RWPE2 (cell line): ENCODE data around the gene COX19.

Source experiments
- ATAC-seq: fragments of 200-7000 bp; cut with Tn5 transposase; 3 replicates; pipeline ENCODE4 v1.9.1; 2021; ENCODE audit warnings: low read depth
- DNase-seq: peaks from one replicate; pipeline ENCODE4 v3.0.0-alpha.2; 2020; ENCODE audit warnings: low spot score
- H3K27ac ChIP-seq: fragments of 450-650 bp; 2 replicates; pipeline ENCODE4 v1.5.1; 2017; ENCODE audit warnings: mild to moderate bottlenecking; ENCODE audit not compliant: poor library complexity, severe bottlenecking
- H3K27me3 ChIP-seq: fragments of 250-450 bp; sonication (Bioruptor Pico); 2 replicates; pipeline ENCODE4 v1.5.1; 2021; ENCODE audit warnings: mild to moderate bottlenecking, moderate library complexity; ENCODE audit not compliant: insufficient read depth, poor library complexity, severe bottlenecking
- H3K36me3 ChIP-seq: fragments of 250-450 bp; sonication (Bioruptor Pico); 2 replicates; pipeline ENCODE4 v1.5.1; 2020; ENCODE audit warnings: low read depth, mild to moderate bottlenecking, moderate library complexity
- H3K4me1 ChIP-seq: fragments of 250-450 bp; sonication (Bioruptor Pico); 2 replicates; pipeline ENCODE4 v1.5.1; 2021; ENCODE audit warnings: mild to moderate bottlenecking, moderate library complexity; ENCODE audit not compliant: insufficient read depth, poor library complexity, severe bottlenecking
- H3K4me3 ChIP-seq: fragments of 250-450 bp; sonication (Bioruptor Pico); 2 replicates; pipeline ENCODE4 v1.5.1; 2021; ENCODE audit warnings: mild to moderate bottlenecking, moderate library complexity; ENCODE audit not compliant: severe bottlenecking
- H3K9me3 ChIP-seq: fragments of 250-450 bp; sonication (Bioruptor Pico); 2 replicates; pipeline ENCODE4 v1.5.1; 2021; ENCODE audit warnings: mild to moderate bottlenecking, moderate library complexity; ENCODE audit not compliant: severe bottlenecking
- TF ChIP-seq, protein P1 (sequence below): fragments of 450-650 bp; IDR thresholded peaks from one replicate; pipeline ENCODE4 v1.5.1; 2017; ENCODE audit warnings: mild to moderate bottlenecking, moderate library complexity; ENCODE audit not compliant: poor library complexity, severe bottlenecking

COX19 gene

DNA sequence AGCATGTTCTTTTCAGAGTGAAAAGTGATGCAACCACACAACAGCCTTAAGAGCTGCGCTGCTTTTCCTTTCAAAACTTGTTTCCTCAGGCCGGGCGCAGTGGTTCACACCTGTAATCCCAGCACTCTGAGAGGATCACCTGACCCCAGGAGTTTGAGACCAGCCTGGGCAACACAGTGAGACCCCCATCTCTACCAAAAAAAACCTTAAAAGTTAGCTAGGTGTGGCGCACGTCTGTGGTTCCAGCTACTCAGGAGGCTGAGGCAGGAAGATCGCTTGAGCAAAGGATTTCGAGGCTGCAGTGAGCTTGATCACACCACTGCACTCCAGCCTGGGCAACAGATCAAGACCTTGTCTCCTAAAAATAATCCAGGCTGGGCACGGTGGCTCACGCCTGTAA, 2.0 kb downstream of the COX19 start:
- TF ChIP-seq, protein P1, sequence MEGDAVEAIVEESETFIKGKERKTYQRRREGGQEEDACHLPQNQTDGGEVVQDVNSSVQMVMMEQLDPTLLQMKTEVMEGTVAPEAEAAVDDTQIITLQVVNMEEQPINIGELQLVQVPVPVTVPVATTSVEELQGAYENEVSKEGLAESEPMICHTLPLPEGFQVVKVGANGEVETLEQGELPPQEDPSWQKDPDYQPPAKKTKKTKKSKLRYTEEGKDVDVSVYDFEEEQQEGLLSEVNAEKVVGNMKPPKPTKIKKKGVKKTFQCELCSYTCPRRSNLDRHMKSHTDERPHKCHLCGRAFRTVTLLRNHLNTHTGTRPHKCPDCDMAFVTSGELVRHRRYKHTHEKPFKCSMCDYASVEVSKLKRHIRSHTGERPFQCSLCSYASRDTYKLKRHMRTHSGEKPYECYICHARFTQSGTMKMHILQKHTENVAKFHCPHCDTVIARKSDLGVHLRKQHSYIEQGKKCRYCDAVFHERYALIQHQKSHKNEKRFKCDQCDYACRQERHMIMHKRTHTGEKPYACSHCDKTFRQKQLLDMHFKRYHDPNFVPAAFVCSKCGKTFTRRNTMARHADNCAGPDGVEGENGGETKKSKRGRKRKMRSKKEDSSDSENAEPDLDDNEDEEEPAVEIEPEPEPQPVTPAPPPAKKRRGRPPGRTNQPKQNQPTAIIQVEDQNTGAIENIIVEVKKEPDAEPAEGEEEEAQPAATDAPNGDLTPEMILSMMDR: no peak
- Histone ChIP-seq H3K4me3 (no peak overlapping the region), H3K4me1 (peaks cover 3% of the 10 kb centered on the region), H3K9me3 (no peaks in the 10 kb centered on the region), H3K36me3 (peaks cover 41% of the 10 kb centered on the region), H3K27ac (no peak overlapping the region), H3K27me3 (no peaks in the 10 kb centered on the region)
- ATAC-seq (no peak), DNase-seq (no peak)

DNA sequence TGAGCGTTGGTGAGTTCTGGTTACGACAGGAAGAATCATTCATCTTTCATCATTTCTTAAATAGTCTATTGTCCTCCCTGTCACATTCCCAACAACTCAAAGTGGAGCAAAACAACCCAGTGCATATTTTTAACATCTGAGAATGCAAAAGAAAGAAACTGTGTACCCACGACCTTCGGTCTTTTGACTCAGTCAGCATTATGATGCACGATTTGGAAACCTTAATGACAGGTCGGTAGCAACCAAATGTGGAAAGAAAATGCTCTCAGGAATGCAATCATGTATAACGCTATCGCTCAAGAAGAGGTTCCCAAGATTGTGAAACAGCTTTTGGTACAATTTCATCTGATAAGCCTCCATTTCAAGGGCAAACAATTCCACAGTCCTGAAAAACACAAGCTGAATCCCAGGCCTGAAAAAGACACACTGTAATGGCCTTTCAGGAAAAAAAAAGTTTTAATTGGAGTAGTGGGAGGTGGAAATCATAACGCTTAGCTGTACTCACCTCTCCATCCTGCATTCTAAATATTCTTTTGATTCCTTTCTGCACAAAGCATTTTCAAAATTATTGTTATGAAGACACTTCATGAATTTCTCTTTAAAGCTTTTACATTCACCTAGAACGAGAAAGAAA, 2.6 kb downstream of the COX19 start:
- H3K4me1 ChIP-seq: peaks cover 3% of the 10 kb centered on the region
- H3K4me3 ChIP-seq: no peak overlapping the region
- no peak for DNase-seq
- no peaks in the 10 kb centered on the region for H3K27me3 ChIP-seq
- H3K9me3 ChIP-seq: no peaks in the 10 kb centered on the region
- no peak overlapping the region for H3K27ac ChIP-seq
- TF ChIP-seq, protein P1: no peak
- no peak for ATAC-seq
- peaks cover 41% of the 10 kb centered on the region for H3K36me3 ChIP-seq

DNA sequence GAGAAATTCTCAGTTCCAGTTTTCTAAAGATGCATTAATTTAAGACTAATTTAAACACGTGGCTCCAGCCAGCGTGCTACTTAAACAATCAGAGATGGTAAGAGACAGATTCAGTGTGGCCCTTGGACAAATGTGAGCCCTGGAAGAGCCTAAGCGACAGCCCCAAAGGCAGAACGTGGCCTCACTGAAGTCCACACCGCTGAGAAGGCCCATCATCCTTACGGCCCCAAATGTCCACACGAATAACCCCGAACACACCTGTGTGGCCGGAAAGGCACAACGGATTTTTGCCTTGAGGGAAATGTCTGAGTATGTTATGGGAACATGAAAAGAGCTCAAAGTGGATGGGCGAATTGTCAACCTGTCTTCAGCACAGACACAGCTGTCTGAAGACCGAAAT, 3.2 kb downstream of the COX19 start:
- Histone ChIP-seq H3K4me1 (peaks cover 3% of the 10 kb centered on the region), H3K9me3 (no peaks in the 10 kb centered on the region), H3K4me3 (no peak overlapping the region), H3K36me3 (peaks cover 41% of the 10 kb centered on the region), H3K27ac (no peak overlapping the region), H3K27me3 (no peaks in the 10 kb centered on the region)
- DNase-seq (no peak), ATAC-seq (no peak)
- TF ChIP-seq, protein P1: no peak

DNA sequence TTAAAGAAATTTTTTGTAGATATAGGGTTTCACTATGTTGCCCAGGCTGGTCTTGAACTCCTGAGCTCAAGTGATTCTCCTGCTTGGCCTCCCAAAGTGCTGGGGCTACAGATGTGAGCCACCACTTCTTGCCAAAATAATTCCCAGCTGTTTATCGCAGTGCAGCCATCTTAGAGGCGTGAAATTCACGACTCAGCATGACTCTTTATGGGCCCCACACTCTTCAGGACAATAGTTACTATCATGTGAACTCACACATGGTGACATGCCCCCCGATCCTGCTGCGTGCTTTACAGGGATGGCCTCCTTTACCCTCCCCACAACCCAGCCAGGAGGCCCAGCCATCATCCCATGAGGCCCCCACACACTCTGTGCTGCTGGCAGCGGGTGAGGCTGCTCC, 4.6 kb downstream of the COX19 start:
- DNase-seq (no peak), ATAC-seq (no peak)
- H3K4me1 ChIP-seq: peaks cover 3% of the 10 kb centered on the region
- H3K4me3 ChIP-seq: no peak overlapping the region
- TF ChIP-seq, protein P1: no peak
- H3K36me3 ChIP-seq: peaks cover 44% of the 10 kb centered on the region
- no peak overlapping the region for H3K27ac ChIP-seq
- no peaks in the 10 kb centered on the region for H3K9me3 ChIP-seq
- no peaks in the 10 kb centered on the region for H3K27me3 ChIP-seq

DNA sequence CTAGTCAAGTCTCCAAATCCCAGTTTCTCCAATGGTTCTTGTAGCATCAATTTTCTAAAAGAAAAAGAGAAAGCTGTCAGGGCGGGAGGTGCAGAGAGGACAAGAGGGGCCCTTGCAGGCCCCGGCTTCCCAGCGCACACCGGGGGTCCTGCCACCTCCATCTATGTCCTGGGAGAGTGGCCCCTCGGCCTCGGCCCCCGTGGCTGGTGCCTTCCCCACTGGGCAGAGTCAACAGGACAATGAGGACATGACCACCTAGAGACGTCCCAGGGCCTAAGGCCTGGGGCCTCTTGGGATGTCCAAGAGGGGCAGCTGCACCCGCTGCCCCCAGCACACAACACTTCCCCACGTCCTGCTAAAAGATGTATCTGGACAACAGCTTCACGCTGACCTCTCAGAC, 5.9 kb downstream of the COX19 start:
- Histone ChIP-seq H3K27ac (no peak overlapping the region), H3K4me3 (no peak overlapping the region), H3K4me1 (peaks cover 3% of the 10 kb centered on the region), H3K36me3 (peaks cover 44% of the 10 kb centered on the region), H3K27me3 (no peaks in the 10 kb centered on the region), H3K9me3 (no peaks in the 10 kb centered on the region)
- DNase-seq: no peak
- ATAC-seq: no peak
- TF ChIP-seq, protein P1: no peak
